ENCODE results near the gene TCF7. TPM values are rescaled to one million over a fixed set of nuclear protein-coding genes. Genes with fewer than 3 reads are reported as not detected.

The TCF7 gene
- polyA plus RNA-seq, 1 experiment, result 0.78 TPM

DNA sequence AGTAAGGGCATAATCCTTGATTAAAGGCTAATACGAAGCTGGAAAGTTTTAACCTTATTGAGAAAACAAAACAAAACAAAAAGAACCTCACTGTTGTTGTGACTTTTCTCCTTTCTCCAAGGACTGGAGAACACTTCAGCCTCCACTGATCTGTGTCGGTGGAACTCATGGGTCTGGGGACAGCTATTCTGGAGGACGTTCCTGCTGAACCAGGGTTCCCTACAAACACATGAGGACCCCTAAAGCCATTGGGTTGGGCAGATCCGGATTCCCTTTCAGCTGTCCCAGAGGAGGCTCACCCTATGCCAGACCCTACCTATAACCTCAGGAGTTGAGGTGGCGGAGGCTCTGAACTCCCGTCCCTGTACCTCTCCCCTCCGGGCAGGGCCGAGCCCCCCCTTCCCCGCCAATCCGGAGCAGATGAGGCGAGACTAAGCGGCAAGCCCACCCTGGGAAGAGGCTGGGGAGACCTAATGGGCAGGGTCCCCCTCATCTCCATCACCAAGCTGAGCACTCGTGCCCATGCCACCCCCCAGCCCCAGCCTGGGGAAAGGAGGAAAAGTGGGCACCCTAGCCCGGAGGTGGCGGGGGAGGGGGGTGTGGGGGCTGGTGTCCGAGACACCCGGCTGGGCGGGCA lies 1.6 kb upstream of the TCF7 start:
- no peak overlapping the region for H3K4me3 ChIP-seq (ENCODE audit: low read depth, low read length)
- peaks cover 5% of the 10 kb centered on the region for H3K27me3 ChIP-seq (ENCODE audit: control insufficient read depth, insufficient read depth, low read length)
- TF ChIP-seq, protein P1, sequence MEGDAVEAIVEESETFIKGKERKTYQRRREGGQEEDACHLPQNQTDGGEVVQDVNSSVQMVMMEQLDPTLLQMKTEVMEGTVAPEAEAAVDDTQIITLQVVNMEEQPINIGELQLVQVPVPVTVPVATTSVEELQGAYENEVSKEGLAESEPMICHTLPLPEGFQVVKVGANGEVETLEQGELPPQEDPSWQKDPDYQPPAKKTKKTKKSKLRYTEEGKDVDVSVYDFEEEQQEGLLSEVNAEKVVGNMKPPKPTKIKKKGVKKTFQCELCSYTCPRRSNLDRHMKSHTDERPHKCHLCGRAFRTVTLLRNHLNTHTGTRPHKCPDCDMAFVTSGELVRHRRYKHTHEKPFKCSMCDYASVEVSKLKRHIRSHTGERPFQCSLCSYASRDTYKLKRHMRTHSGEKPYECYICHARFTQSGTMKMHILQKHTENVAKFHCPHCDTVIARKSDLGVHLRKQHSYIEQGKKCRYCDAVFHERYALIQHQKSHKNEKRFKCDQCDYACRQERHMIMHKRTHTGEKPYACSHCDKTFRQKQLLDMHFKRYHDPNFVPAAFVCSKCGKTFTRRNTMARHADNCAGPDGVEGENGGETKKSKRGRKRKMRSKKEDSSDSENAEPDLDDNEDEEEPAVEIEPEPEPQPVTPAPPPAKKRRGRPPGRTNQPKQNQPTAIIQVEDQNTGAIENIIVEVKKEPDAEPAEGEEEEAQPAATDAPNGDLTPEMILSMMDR (IDR thresholded peaks at IDR 0.05; ENCODE audit: insufficient read depth, low read depth, low read length), result no peak
- POLR2A ChIA-PET, result no interaction called here
- H3K36me3 ChIP-seq (ENCODE audit: control insufficient read depth, insufficient read depth, low read length), result no peaks in the 10 kb centered on the region
- CTCF ChIA-PET, result interaction anchor here (0.9 to 6.7 kb wide), 4 partner anchors 8 to 73 kb away, joined by 4 to 51 read pairs (median 14); no protein-coding TSS in a partner anchor
- DNase-seq (ENCODE audit: low read depth), result no peak

DNA sequence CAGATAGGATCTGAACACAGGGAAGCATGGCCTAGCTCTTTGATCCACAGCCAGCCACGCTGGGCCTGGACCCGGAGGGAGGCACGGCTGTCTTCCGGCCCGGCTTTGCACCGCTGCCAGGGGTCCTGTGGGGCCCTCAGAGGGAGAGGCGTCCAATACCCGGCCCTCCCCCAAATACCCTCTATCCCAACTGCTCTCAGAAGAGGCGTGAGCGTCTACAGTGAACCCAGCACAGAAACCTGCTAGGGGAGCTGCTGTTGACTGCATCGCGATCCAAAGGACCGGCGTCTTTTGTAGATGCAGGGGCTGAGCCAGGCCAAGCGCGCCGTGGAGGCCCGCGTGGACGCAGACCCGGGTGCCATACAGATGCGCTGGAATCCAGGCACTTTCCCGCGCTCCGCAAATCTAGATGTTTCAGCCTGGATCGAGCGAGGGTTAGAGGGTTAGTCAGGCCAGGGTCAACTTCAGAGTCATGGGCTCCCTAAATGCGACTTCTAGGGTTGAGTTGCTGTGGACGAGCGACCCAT lies 1.1 kb upstream of the TCF7 start:
- ChIA-PET POLR2A (no interaction called here), CTCF (interaction anchor here (1.2 to 6.7 kb wide), 3 partner anchors 9 to 27 kb away, joined by 4 to 51 read pairs (median 21); no protein-coding TSS in a partner anchor)
- DNase-seq (ENCODE audit: low read depth), result no peak

DNA sequence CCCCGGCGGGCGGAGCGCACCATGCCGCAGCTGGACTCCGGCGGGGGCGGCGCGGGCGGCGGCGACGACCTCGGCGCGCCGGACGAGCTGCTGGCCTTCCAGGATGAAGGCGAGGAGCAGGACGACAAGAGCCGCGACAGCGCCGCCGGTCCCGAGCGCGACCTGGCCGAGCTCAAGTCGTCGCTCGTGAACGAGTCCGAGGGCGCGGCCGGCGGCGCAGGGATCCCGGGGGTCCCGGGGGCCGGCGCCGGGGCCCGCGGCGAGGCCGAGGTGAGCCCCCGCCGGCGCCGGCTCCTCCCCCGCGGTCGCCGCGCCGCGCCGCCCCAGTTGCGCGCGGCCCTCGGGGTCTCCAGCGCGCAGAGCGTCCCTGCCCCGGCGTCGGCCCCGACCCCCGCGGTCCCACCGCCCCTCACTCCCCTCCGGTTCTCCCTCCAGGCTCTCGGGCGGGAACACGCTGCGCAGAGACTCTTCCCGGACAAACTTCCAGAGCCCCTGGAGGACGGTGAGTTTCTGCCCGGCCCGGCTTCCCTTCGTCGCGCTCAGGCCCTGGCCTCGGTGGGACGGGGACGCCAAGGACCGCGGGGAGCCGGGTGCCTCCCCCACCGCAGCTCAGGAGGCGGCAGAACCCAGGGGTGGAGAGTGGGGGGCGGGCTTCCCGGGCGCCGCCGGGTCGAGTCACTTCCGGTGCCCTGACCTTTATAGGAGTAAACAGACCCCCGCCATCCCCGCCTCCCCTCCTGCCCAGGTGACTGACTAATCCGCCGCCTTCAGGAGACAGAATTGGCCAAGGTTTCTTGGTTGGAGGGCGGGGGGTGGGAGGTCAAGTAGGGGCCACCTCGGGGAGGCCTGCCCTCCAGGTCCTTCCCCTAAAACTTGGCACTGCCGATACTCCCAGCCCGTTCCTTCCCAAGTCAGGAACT lies 665 bp downstream of the TCF7 start:
- DNase-seq (ENCODE audit: low read depth), result no peak
- POLR2A ChIA-PET, result interaction anchor here (0.6 kb wide), 1 partner anchor 10 kb away, joined by 6 read pairs; no protein-coding TSS in a partner anchor
- TF ChIP-seq, protein P1 (IDR thresholded peaks at IDR 0.05; ENCODE audit: insufficient read depth, low read depth, low read length), result no peak

More for the DNA sequence above, 1.1 kb upstream of the TCF7 start:
- Histone ChIP-seq H3K4me3 (ENCODE audit: low read depth, low read length) (no peak overlapping the region), H3K36me3 (ENCODE audit: control insufficient read depth, insufficient read depth, low read length) (no peaks in the 10 kb centered on the region), H3K27me3 (ENCODE audit: control insufficient read depth, insufficient read depth, low read length) (peaks cover 5% of the 10 kb centered on the region)
- TF ChIP-seq, protein P1 (IDR thresholded peaks at IDR 0.05; ENCODE audit: insufficient read depth, low read depth, low read length), result no peak

DNA sequence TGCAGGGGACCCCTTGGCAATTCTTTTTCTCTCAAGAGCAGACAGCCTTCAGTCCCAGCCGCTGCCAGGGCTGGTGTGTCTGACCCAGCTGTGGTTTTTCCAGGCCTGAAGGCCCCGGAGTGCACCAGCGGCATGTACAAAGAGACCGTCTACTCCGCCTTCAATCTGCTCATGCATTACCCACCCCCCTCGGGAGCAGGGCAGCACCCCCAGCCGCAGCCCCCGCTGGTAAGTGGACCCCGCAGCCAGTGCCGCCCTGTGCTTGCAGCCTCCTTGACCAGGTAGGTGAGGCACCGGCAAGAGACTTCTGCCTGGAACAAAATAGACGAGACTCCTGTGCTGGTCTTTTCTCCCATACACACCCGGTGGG lies 1.3 kb downstream of the TCF7 start:
- no peak overlapping the region for H3K4me3 ChIP-seq (ENCODE audit: low read depth, low read length)
- POLR2A ChIA-PET, result interaction anchor here (0.6 kb wide), 1 partner anchor 9 kb away, joined by 6 read pairs; no protein-coding TSS in a partner anchor
- TF ChIP-seq, protein P1 (IDR thresholded peaks at IDR 0.05; ENCODE audit: insufficient read depth, low read depth, low read length), result no peak
- CTCF ChIA-PET, result interaction anchor here (0.9 to 6.7 kb wide), 4 partner anchors 14 to 26 kb away, joined by 3 to 51 read pairs (median 4); no protein-coding TSS in a partner anchor
- no peaks in the 10 kb centered on the region for H3K36me3 ChIP-seq (ENCODE audit: control insufficient read depth, insufficient read depth, low read length)
- H3K27me3 ChIP-seq (ENCODE audit: control insufficient read depth, insufficient read depth, low read length), result peaks cover 3% of the 10 kb centered on the region
- DNase-seq (ENCODE audit: low read depth), result no peak

More for the DNA sequence above, 665 bp downstream of the TCF7 start:
- H3K27me3 ChIP-seq (ENCODE audit: control insufficient read depth, insufficient read depth, low read length), result peaks cover 3% of the 10 kb centered on the region
- CTCF ChIA-PET, result interaction anchor here (1.0 to 6.7 kb wide), 6 partner anchors 10 to 75 kb away, joined by 3 to 51 read pairs (median 4); no protein-coding TSS in a partner anchor
- H3K4me3 ChIP-seq (ENCODE audit: low read depth, low read length), result peak overlapping the region; percentile 43
- H3K36me3 ChIP-seq (ENCODE audit: control insufficient read depth, insufficient read depth, low read length), result no peaks in the 10 kb centered on the region

All from BJ (cell line).